Cerebellar cortex (tissue), 1 donor: ENCODE results near the gene ZCCHC8.

Source experiments
- DNase-seq: peaks from one replicate; pipeline ENCODE4 v3.0.0-alpha.2; 2015; ENCODE audit warnings: low spot score

The ZCCHC8 gene

DNA sequence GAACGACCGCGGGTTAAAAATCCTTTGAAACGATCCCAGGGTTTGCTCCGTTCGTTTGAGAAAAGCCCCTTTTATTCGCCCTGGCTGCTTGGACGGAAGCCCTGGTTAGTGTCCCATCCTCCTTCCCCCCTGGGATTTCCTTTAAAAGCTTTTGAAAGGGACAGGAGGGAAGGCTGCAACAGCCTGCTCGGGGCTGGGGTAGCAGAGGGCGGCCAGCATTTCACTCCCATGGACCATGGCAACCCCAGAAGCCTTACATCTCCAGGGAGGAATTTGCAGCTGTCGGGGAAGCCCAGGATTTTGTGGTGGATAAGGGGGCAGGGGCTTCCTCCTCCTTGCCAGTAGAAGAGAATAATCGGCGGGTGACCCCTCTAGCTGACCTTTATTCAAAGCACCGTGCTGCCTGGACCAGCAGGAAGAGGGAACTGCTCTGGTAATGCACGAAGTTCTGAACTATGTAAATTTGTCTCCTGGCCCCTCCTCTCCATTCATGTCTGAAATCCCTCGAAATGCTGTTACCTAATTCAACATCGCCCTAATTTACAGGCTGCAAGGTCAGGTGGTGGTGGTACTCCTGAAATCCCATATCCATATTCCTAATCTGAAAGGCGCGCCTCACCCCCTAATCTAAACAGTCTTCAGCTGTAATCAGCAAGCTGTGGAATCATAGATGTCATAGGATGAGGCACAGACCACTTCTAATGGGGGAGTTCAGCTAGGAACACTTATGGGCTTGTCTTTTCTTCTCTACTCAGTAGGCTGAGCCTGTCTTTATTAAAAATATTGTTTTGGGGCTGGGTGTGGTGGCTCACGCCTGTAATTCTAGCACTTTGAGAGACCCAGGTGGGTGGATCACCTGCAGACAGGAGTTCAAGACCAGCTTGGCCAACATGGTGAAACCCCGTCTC is 77.2 kb downstream of the ZCCHC8 start:
- DNase-seq, result peak; percentile 68

DNA sequence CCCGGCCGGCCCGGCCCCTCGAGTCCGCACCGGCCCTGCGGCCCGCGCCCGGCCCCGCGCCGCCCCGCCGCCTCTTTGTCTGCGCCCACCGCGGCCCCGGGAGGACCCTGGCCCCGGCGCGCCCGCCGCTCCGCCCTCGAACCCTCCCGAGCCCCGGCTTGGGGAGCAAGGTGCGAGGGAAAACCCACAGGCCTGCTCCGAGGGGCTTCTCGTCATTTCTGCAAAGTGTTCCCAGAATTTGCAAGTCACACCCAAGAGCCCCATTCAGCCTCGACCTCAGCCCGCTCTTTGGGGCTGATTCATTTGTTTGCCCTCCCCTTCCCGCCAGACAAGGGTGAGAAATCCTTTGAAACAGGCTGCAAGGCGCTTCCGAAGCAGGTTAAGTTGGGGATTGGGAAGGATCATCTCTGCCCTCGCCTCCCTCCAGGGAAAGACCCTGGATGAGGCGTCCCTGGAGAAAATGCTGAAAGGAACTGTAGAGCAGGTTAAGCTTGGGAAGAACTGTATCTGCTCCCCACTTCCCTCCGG is 77.9 kb downstream of the ZCCHC8 start:
- peak; percentile 55 for DNase-seq

DNA sequence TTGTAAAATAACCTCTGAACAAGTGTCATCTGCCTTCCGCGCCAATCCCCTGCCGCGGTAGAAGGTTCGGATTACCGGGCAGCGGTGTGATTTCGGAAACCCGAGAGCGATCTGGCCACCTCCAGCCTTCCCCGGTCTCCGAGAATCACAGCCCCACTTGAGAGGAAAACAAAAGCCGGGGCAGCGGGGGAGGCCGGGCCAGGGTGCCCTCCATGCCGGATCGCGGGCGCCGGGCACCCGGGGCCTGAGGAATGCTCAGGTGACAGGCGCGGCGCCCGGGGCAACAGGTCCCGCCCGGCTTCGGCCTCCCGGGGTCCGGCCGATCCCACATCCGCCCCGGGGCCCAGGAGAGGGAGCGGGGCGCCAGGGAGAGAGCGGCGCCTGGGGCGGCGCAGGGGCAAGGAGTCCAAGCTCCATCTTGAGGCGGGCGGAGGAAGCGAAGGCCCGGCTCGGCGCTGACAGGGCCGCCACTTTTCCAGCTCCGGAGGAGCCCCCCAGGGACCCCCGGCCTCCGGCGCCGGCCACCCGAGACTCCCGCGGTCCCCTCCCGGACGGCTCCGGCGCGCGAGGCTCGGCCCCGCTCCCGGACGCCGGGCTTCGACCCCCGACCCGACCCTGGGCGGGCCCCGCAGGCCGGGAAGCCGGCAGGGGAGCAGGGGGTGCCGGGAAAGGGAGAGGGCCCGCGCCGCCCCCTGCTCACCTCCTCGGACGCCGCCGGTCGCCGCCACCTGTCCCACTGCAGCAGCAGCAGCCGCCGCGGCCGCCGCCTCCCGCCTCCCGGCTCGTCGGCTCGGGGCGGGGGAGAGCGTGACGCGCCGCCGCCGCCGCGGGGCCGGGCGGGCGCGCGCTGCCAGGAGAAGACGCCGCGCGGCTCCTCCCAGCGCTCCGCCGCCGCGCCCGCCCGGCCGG is 78.7 kb downstream of the ZCCHC8 start, which contains the start of gene CLIP1:
CLIP1 (minus strand) TSS at position 849 of the 909 bp plus-strand sequence. CDS start 42,217 bp downstream, outside the sequence.
- peak; percentile 52 for DNase-seq
